Activated CD8-positive, alpha-beta memory T cell treated with anti-CD3 and anti-CD28 coated beads, Interleukin-2, amount 10 ng/mL, durations not matched to agents 7 days and 5 days (primary cell): Measurements from ENCODE around the gene PDS5A. TPM values are rescaled to one million over a fixed set of nuclear protein-coding genes. Genes with fewer than 3 reads are reported as not detected.
"Not testable (repeated sequence)": the region's sequence is repeated elsewhere in the genome, so short reads cannot be mapped to it uniquely, and the experiment has no call there.

Source experiments
- ATAC-seq: fragments of 150-1000 bp; cut with Tn5 transposase; one replicate; pipeline ENCODE4 v1.10.0; 2021; ENCODE audit warnings: moderate library complexity
- CTCF ChIA-PET: fragments of 350-600 bp; sonication (Branson Sonifier 250); formaldehyde crosslinking; loops from one replicate; lab custom pipeline; 2021; ENCODE audit warnings: antibody characterized with exemption; lab: Charles Lee
- DNase-seq: peaks from one replicate; pipeline ENCODE4 v3.0.0-alpha.2; 2020
- H3K27ac Mint-ChIP-seq: one replicate; pipeline ENCODE4 v1.8.0; 2021; ENCODE audit warnings: mild to moderate bottlenecking, mixed read lengths
- H3K27me3 Mint-ChIP-seq: one replicate; pipeline ENCODE4 v1.8.0; 2021; ENCODE audit warnings: mixed read lengths
- H3K36me3 Mint-ChIP-seq: one replicate; pipeline ENCODE4 v1.8.0; 2021; ENCODE audit warnings: mild to moderate bottlenecking, mixed read lengths
- H3K4me1 Mint-ChIP-seq: one replicate; pipeline ENCODE4 v1.8.0; 2021; ENCODE audit warnings: mixed read lengths
- H3K4me3 Mint-ChIP-seq: one replicate; pipeline ENCODE4 v1.8.0; 2021; ENCODE audit warnings: mild to moderate bottlenecking, moderate library complexity, mixed read lengths
- H3K9me3 Mint-ChIP-seq: one replicate; pipeline ENCODE4 v1.8.0; 2022; ENCODE audit warnings: low read depth, mixed read lengths
- total RNA-seq, 2 experiments: library from RNA; stranded (reverse); gene quantifications; one replicate each; pipeline ENCODE4 v1.2.3, GENCODE V29; 2021

PDS5A gene
- total RNA-seq, 2 experiments from 2014 or later = 115 to 116 TPM

DNA sequence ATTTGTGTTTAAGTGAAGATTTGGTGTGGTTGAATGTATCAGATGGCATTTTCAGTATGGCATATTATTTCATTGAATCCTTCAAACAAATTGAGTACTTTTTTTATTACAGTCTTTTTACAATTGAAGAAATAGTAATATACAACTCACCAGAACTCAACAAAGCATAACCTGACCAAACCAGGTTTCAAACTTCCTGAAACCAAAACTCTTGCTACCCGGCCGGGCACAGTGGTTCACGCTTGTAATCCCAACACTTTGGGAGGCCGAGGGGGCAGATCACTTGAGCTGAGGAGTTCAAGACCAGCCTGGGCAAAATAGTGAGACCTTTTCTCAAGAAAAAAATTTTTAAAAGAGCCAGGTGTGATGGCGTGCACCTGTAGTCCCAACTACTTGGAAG, 185.6 kb downstream of the PDS5A start:
- H3K36me3 Mint-ChIP-seq = no peaks in the 10 kb centered on the region
- no peak overlapping the region for H3K4me3 Mint-ChIP-seq
- H3K9me3 Mint-ChIP-seq = no peaks in the 10 kb centered on the region
- no peak for ATAC-seq
- no peaks in the 10 kb centered on the region for H3K4me1 Mint-ChIP-seq
- CTCF ChIA-PET = interaction anchor here (0.8 kb wide), 1 partner anchor 323 kb away, joined by 3 read pairs; no protein-coding TSS in a partner anchor
- DNase-seq = no peak
- no peak overlapping the region for H3K27ac Mint-ChIP-seq
- H3K27me3 Mint-ChIP-seq = no peaks in the 10 kb centered on the region

DNA sequence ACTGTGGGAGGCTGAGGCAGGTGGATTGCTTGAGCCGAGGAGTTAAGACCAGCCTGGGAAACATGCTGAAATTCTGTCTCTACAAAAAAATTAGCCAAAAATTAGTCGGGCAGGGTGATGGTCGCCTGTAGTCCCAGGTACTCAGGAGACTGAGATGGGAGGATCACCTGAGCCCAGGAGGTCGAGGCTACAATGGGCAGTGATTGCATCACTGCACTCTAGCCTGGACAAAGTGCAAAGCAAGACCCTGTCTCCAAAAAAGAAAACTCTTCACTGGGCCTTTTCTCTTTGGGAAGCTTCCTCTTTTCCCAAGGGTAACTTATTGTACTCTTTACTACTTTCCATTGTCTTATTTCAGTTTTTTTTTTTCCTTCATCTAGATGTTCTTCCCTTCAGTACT, 190.9 kb downstream of the PDS5A start:
- DNase-seq = no peak
- ATAC-seq = no peak
- H3K27ac Mint-ChIP-seq = no peak overlapping the region
- CTCF ChIA-PET = no interaction called here
- H3K9me3 Mint-ChIP-seq = no peaks in the 10 kb centered on the region
- no peaks in the 10 kb centered on the region for H3K4me1 Mint-ChIP-seq
- H3K27me3 Mint-ChIP-seq = no peaks in the 10 kb centered on the region
- no peak overlapping the region for H3K4me3 Mint-ChIP-seq
- H3K36me3 Mint-ChIP-seq = peaks cover 1% of the 10 kb centered on the region

DNA sequence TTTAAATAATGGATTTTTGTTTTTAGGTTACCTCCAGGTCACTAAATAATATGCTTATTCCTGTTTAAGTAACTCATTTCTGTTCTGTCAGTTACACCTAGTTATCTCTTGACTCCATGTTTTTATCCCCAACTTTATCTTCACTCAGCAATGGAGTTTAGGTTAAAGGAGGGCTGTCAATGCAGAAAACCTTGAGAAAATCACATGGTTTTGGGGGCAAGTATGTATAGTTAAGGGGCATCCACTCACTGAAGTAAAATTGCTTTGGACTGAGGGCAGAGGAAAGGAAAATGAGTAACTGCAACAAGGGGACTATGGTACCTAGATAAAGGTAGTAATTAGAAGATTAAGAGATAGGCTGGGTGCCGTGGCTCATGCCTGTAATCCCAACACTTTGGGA, 192.6 kb downstream of the PDS5A start:
- no peaks in the 10 kb centered on the region for H3K4me1 Mint-ChIP-seq
- no peaks in the 10 kb centered on the region for H3K9me3 Mint-ChIP-seq
- DNase-seq (no peak), ATAC-seq (no peak)
- H3K27ac Mint-ChIP-seq = no peak overlapping the region
- CTCF ChIA-PET = no interaction called here
- H3K27me3 Mint-ChIP-seq = no peaks in the 10 kb centered on the region
- peaks cover 5% of the 10 kb centered on the region for H3K36me3 Mint-ChIP-seq
- H3K4me3 Mint-ChIP-seq = no peak overlapping the region

DNA sequence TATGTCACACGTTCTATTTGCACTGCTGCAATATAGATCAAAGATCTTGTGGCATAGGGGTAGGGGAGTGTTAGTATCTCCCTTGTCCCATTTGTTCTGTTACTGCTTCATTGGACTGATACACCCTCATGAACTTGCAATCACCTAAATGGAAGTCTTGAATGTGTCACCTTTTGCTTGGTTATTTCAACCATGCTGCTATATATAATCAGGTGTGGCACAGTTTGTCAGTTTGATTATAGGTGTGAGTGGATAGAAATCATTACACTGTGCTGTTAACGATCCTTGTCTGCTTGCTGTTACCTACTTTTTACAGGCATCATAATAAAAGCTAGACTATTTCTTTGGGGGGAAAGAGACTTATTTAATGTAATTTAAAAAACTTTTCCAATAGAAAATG, 195.7 kb downstream of the PDS5A start:
- ATAC-seq, H3K27ac Mint-ChIP-seq, H3K4me1 Mint-ChIP-seq, CTCF ChIA-PET, H3K9me3 Mint-ChIP-seq, H3K27me3 Mint-ChIP-seq, H3K4me3 Mint-ChIP-seq, DNase-seq: not testable (repeated sequence)
- peaks cover 20% of the 10 kb centered on the region for H3K36me3 Mint-ChIP-seq

Other genes with a start within 250 kb of the PDS5A start
- gene N4BP2, start 78.9 kb upstream of the PDS5A start, total RNA-seq = 10 to 100 TPM; 26.5 to 28.4 TPM
- 100 to 1,000 TPM; 136 to 145 TPM for gene RHOH, start 219.1 kb upstream of the PDS5A start, total RNA-seq